Motor neuron (in vitro differentiated cells): ENCODE data around the gene GPN3. TPM values are rescaled to one million over a fixed set of nuclear protein-coding genes. Genes with fewer than 3 reads are reported as not detected.

Source experiments
- total RNA-seq, 8 experiments: library from RNA; unstranded; fragments of 300-600 nt; gene quantifications; 2 replicates each; pipeline versions ENCODE4 v1.2.3 to v1.2.4, GENCODE V29; 2022

Gene GPN3
- total RNA-seq, 8 experiments from 2014 or later: 16.6 to 25.1 (median 20.9) TPM

Other genes with a start within 250 kb of the GPN3 start
- gene ATP2A2, start 187.0 kb downstream of the GPN3 start, total RNA-seq: 100 to 1,000 TPM in 5 of 8 experiments, 10 to 100 TPM in 3; 83.0 to 240 (median 119) TPM
- 10 to 100 TPM; 30.1 to 85.6 (median 39.0) TPM for gene ANAPC7, start 64.5 kb downstream of the GPN3 start, total RNA-seq
- 100 to 1,000 TPM; 196 to 324 (median 263) TPM for gene ARPC3, start 17.9 kb downstream of the GPN3 start, total RNA-seq
- 10 to 100 TPM; 23.0 to 48.7 (median 36.2) TPM for gene FAM216A, start 588 bp upstream of the GPN3 start, total RNA-seq
- 100 to 1,000 TPM in 1 of 8 experiments, 10 to 100 TPM in 7; 54.2 to 110 (median 83.7) TPM for gene VPS29, start 33.9 kb upstream of the GPN3 start, total RNA-seq
- 1 to 10 TPM in 1 of 8 experiments, under 1 TPM in 7; 0.18 to 1.0 (median 0.45) TPM for gene RAD9B, start 34.1 kb upstream of the GPN3 start, total RNA-seq
- gene PPTC7, start 115.1 kb upstream of the GPN3 start, total RNA-seq: 10 to 100 TPM in 3 of 8 experiments, 1 to 10 TPM in 5; 6.0 to 19.4 (median 6.6) TPM
- 100 to 1,000 TPM in 1 of 8 experiments, 10 to 100 TPM in 7; 37.7 to 116 (median 51.4) TPM for gene TCTN1, start 145.9 kb upstream of the GPN3 start, total RNA-seq
- gene HVCN1, start 220.9 kb upstream of the GPN3 start, total RNA-seq: 1 to 10 TPM in 2 of 8 experiments, under 1 TPM in 6; 0.27 to 1.6 (median 0.74) TPM